SK-N-SH treated with all-trans-retinoic acid at 6 μM for 48 hours (cell line): Measurements from ENCODE around the gene DLG5.

Experiments
- ARNTL ChIP-seq: fragments of 450-650 bp; formaldehyde crosslinking; IDR thresholded peaks from 2 replicates; pipeline ENCODE4 v1.5.0; 2020; ENCODE audit warnings: low read depth, mild to moderate bottlenecking, moderate library complexity, borderline replicate concordance
- CREB5 ChIP-seq: fragments of 250-450 bp; sonication (Bioruptor Pico); IDR thresholded peaks from 2 replicates; pipeline ENCODE4 v1.5.1; 2020; ENCODE audit warnings: low read depth, mild to moderate bottlenecking, moderate library complexity
- PPARA ChIP-seq: fragments of 250-450 bp; sonication (Bioruptor Pico); IDR thresholded peaks from 2 replicates; pipeline ENCODE4 v1.5.0; 2020; ENCODE audit warnings: mild to moderate bottlenecking, borderline replicate concordance
- SNAI2 ChIP-seq: fragments of 250-450 bp; sonication (Bioruptor Pico); IDR thresholded peaks from 2 replicates; pipeline ENCODE4 v1.5.0; 2020; ENCODE audit warnings: mild to moderate bottlenecking, moderate library complexity
- TCF4 ChIP-seq: fragments of 250-450 bp; sonication (Bioruptor Pico); IDR thresholded peaks from 2 replicates; pipeline ENCODE4 v1.8.0; 2021; ENCODE audit warnings: mild to moderate bottlenecking, moderate library complexity, borderline replicate concordance
- ZC3H10 ChIP-seq: fragments of 250-450 bp; sonication (Bioruptor Pico); IDR thresholded peaks from 2 replicates; pipeline ENCODE4 v1.5.1; 2021; ENCODE audit warnings: mild to moderate bottlenecking, moderate library complexity
- ZNF565 ChIP-seq: fragments of 450-650 bp; formaldehyde crosslinking; conservative IDR thresholded peaks from 2 replicates; pipeline ENCODE4 v1.5.0; 2020; ENCODE audit warnings: low read depth, mild to moderate bottlenecking, moderate library complexity
- ZNF8 ChIP-seq: fragments of 450-650 bp; formaldehyde crosslinking; IDR thresholded peaks from 2 replicates; pipeline ENCODE4 v1.5.0; 2020; ENCODE audit warnings: mild to moderate bottlenecking, moderate library complexity

DNA sequence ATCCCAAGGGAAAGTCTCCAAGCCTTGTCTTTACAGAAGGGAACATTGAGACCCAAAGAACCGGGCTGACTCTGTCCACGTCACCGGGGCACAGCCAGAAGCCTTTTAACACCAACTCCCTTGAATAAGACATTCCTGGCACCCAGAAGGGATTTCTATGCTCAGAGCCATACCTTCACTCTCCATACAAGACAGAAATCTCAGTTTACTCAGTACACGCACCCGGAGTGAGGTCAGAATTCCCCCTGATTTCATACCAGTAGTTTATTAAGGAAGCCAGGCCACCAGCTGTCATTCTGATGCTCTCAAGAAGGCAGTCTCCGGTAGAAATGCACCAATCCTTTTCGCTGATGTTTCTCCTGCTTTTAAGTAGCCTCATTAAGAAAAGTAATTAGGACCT lies 154.7 kb downstream of the DLG5 start:
- TF ChIP-seq ZNF8 (CRISPR knock-in tag) (no peak), CREB5 (no peak), PPARA (no peak), TCF4 (CRISPR knock-in tag) (no peak), ZC3H10 (CRISPR knock-in tag) (no peak), ARNTL (CRISPR knock-in tag) (no peak), SNAI2 (CRISPR knock-in tag) (no peak), ZNF565 (no peak)
